ENCODE measurements around the gene CNR2. TPM values are rescaled to one million over a fixed set of nuclear protein-coding genes. Genes with fewer than 3 reads are reported as not detected.
A peak's percentile ranks its signal among the peaks of the same experiment; 100 is the strongest.

Gene CNR2
- total RNA-seq, 4 donors from 2014 or later, result 0.11 to 0.54 (median 0.31) TPM

GRCh38 chr1:23930861-23931490 is 17.8 kb upstream of the CNR2 start:
- Histone ChIP-seq H3K4me3 (replicated peaks in 1 of 3) (no peak overlapping the region), H3K9me3 (no peaks in the 10 kb centered on the region), H3K36me3 (no peaks in the 10 kb centered on the region), H3K27me3 (no peaks in the 10 kb centered on the region), H3K27ac (peak overlapping the region; percentile 93 to 98 (median 94)), H3K4me1 (peaks cover 4 to 34% of the 10 kb centered on the region in 2 donors)
- WGBS, 2 donors, result 19 to 26% methylated on average over 11 of the region's 11 CpGs
- intact Hi-C loops (cut with DNase I), result no loop called here
- no peak for TF ChIP-seq CTCF (IDR thresholded peaks at IDR 0.05)
- peak in 1 of 2 donors; percentile 57 for TF ChIP-seq POLR2A (IDR thresholded peaks at IDR 0.05)
- peak; percentile 77 to 80 for DNase-seq

GRCh38 chr1:23930270-23930669 is 17.1 kb upstream of the CNR2 start:
- no peaks in the 10 kb centered on the region for H3K36me3 ChIP-seq
- H3K4me1 ChIP-seq, result peaks cover 4 to 34% of the 10 kb centered on the region in 2 donors
- TF ChIP-seq POLR2A (IDR thresholded peaks at IDR 0.05) (no peak), CTCF (IDR thresholded peaks at IDR 0.05) (no peak)
- H3K27ac ChIP-seq, result peak overlapping the region; percentile 93 to 98 (median 94)
- H3K27me3 ChIP-seq, result no peaks in the 10 kb centered on the region
- 82 to 86% methylated on average over 5 of the region's 5 CpGs for WGBS, 2 donors
- no peak for DNase-seq
- no peak overlapping the region for H3K4me3 ChIP-seq (replicated peaks in 1 of 3)
- intact Hi-C loops (cut with DNase I), result no loop called here
- H3K9me3 ChIP-seq, result no peaks in the 10 kb centered on the region

DNA sequence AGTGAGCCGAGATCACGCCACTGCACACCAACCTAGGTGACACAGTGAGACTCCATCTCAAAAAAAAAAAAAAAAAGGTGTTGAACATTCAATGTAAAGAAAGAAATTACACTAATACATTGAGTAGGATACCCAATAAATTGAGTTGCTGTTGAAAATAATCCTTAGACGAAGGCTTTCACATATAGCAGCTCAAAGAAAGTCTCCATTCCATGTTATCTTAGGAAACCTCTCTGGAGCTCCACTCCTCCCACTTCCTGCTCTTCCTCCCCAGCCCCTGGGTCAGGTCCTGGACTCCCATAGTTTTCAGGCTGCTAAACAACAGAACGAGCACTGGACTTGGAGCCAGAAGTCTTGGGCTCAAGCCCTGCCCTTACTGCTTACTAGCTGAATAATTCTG is 15.6 kb upstream of the CNR2 start:
- Histone ChIP-seq H3K9me3 (no peaks in the 10 kb centered on the region), H3K27ac (peak overlapping the region in 1 of 3 donors; percentile 79)

DNA sequence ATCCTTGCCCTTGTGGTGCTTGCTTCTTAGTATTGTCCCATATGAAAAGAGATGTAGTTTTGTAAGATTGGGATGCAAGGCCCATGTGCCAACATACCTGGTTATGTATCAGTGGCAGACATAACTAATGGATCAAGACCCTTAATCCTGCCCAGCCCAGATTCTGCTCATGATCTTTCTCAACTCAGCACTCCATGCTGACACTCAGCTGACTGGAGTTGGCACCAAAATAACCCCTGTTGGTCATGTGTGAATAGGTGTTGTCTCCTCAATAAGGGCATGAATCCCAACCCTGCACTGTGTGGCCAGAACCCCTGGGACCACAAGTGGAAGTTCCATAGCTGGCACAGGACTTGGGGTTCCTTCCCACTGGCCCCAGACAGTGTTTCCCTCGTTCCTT is 13.9 kb upstream of the CNR2 start:
- TF ChIP-seq POLR2A (IDR thresholded peaks at IDR 0.05) (no peak), CTCF (IDR thresholded peaks at IDR 0.05) (peak in 2 of 6 experiments; percentile 2 to 10)
- WGBS, 2 donors, result 67% methylated on average over 1 of the region's 1 CpG
- Histone ChIP-seq H3K27me3 (no peaks in the 10 kb centered on the region), H3K4me3 (replicated peaks in 1 of 3) (no peak overlapping the region), H3K27ac (peak overlapping the region; percentile 73 to 80 (median 79)), H3K36me3 (no peaks in the 10 kb centered on the region), H3K9me3 (no peaks in the 10 kb centered on the region), H3K4me1 (peaks cover 10 to 37% of the 10 kb centered on the region in 2 donors)
- intact Hi-C loops (cut with DNase I), result no loop called here
- DNase-seq, result peak; percentile 47 to 65

More for the DNA sequence above, 15.6 kb upstream of the CNR2 start:
- WGBS, 2 donors, result 83 to 88% methylated on average over 4 of the region's 4 CpGs
- Histone ChIP-seq H3K4me1 (peaks cover 8 to 38% of the 10 kb centered on the region in 2 donors), H3K36me3 (no peaks in the 10 kb centered on the region), H3K27me3 (no peaks in the 10 kb centered on the region), H3K4me3 (replicated peaks in 1 of 3) (no peak overlapping the region)
- TF ChIP-seq CTCF (IDR thresholded peaks at IDR 0.05), result no peak
- no peak for TF ChIP-seq POLR2A (IDR thresholded peaks at IDR 0.05)
- intact Hi-C loops (cut with DNase I), result no loop called here
- no peak for DNase-seq

DNA sequence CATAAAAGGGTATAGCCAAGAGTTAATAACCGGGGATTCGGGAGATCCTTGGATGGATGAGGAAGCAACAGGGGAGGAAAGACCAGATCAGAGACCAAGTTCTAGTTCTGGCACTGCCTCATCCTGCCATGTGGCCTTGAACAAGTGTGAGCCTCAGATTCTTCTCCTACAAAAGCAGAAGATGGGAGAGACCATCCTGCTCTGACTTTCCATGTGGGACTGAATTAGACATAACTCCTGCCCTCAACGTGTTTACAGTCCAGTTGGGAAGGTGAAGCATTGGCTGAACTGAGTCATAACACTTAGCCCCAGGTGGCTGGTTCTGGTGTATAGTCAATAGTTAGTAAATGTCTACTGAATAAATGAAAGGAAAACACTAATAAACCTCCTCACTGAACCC is 12.1 kb upstream of the CNR2 start:
- intact Hi-C loops (cut with DNase I), result no loop called here
- WGBS, 2 donors, result 90 to 97% methylated on average over 3 of the region's 3 CpGs
- DNase-seq, result no peak
- Histone ChIP-seq H3K4me1 (peaks cover 5 to 34% of the 10 kb centered on the region in 2 donors), H3K27ac (peak overlapping the region in 1 of 3 donors; percentile 6), H3K27me3 (no peaks in the 10 kb centered on the region), H3K9me3 (no peaks in the 10 kb centered on the region), H3K4me3 (replicated peaks in 1 of 3) (no peak overlapping the region), H3K36me3 (no peaks in the 10 kb centered on the region)
- TF ChIP-seq CTCF (IDR thresholded peaks at IDR 0.05) (no peak), POLR2A (IDR thresholded peaks at IDR 0.05) (no peak)
